Activated CD4-positive, alpha-beta T cell treated with anti-CD3 and anti-CD28 coated beads, Interleukin-2, amount 50 U/mL, for 24 hours (primary cell): ENCODE measurements around the gene ZNF579.
"Not testable (repeated sequence)": the region's sequence is repeated elsewhere in the genome, so short reads cannot be mapped to it uniquely, and the experiment has no call there.

Experiments
- DNase-seq, 2 donors: peaks; one replicate each; pipeline ENCODE4 v3.0.0-alpha.2; 2020; ENCODE audit warnings: low read depth in 1 of 2, low spot score in 1 of 2

ZNF579 gene

DNA sequence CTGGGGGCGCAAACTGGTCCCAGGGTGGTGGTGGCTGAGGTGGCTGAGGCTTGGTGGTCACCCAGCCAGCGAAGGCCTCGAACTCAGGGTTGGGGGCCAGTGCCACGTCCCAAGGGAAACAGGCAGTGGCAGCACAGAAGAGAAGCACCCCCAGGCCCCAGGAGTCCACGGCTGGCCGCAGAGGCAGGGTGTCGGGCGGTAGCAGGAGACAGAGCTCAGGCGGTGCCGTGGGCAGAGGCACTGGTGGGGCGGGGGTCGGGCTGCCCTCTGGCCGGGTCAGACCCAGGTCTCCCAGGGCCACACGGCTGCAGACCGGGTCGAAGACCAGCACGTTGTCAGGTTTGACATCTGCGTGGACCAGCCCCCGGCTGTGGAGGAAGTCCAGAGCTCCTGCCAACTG, 39.6 kb downstream of the ZNF579 start:
- no peak for DNase-seq

DNA sequence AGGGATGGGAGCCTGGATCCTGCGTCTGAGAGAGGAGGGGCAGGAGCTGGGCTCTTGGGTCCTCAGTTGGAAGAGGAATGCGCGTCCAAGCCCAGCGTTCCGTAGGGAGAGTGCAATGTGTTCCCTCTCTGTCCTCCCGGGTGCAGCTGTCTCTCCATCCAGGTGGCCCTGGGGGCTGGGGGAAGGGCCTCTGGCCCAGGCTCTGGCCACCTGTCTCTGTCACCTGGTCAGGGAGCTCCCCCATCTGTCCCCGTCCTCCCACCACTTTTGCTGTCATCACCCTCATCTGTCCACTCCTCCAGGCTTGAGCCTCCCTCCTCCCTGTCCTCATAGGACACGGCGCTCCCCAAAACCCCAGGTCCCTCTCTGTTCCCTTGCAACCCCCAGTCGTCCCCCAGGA, 40.0 kb downstream of the ZNF579 start:
- no peak for DNase-seq

DNA sequence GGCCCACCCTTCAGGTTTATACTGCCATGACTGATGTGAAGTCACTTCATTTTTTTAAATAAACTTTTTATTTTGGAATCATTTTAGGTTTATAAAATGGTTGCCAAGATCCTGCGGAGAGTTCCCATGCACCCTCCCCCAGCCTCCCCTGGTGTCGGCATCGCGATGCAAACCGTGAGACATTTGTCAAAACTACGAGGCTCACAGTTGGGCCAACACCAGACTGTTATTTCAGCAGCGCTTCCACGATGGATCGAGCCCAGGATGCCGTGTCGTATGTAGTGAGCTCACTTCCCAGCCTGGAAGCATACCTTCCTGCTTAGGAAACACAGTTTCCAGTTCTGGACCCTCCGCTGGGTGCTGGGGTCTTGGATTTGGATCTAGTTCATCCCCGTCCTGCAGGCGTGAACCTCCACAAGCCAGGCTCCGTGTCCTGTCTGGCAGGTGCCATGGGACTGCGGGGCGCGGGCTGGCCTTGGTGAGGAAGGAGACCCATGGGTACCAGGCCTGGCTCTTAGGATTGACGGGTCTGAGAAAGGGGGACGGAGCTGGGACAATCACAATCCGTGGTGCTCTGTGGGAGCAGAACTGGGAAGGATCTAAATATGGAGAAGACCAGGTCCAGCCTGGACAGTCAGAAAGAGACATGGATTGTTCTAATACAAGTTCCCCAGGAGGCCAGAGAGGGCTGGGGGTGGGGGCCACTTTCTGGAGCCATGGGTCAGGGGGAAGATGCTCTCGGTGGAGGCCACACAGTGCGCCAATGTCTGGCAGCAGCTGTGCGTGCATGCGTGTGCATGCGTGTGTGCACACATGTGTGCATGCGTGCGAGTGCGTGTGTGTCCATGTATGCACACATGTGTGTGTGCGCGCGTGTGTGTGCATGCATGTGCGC, 41.3 kb downstream of the ZNF579 start:
- DNase-seq, result no peak

DNA sequence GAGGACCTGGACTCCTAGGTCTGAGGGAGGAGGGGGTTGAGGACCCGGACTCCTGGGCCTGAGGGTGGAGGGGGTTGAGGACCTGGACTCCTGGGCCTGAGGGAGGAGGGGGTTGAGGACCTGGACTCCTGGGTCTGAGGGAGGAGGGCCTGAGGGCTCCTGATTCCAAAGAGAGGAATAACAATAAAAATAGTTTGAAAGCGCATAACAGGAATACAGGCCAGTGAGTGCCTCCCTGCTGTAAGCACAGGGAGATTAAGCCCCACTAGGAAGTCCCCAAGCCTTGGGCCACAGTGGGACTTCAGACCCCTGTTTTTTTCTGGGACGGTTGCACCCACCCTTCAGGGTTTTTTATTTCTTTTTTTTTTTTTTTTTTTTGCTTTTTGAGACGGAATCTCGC, 42.5 kb downstream of the ZNF579 start:
- no peak for DNase-seq

DNA sequence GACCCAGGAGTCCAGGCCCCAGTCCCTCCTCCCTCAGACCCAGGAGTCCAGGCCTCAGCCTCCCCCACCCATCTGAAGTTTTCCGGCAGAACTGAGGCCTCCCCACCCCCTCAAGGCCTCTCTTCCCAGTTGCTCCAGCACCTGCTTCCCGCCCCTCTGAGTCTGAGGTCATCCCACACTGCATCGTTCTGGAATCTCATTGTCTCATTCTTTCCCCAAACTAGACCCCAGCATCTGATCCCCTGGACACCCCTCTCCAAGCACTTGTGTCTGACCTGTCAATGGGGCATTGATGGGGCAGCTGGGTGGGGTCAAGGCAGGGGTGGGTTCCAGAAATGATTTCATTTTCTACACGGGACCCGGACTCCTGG, 42.9 kb downstream of the ZNF579 start:
- no peak for DNase-seq

DNA sequence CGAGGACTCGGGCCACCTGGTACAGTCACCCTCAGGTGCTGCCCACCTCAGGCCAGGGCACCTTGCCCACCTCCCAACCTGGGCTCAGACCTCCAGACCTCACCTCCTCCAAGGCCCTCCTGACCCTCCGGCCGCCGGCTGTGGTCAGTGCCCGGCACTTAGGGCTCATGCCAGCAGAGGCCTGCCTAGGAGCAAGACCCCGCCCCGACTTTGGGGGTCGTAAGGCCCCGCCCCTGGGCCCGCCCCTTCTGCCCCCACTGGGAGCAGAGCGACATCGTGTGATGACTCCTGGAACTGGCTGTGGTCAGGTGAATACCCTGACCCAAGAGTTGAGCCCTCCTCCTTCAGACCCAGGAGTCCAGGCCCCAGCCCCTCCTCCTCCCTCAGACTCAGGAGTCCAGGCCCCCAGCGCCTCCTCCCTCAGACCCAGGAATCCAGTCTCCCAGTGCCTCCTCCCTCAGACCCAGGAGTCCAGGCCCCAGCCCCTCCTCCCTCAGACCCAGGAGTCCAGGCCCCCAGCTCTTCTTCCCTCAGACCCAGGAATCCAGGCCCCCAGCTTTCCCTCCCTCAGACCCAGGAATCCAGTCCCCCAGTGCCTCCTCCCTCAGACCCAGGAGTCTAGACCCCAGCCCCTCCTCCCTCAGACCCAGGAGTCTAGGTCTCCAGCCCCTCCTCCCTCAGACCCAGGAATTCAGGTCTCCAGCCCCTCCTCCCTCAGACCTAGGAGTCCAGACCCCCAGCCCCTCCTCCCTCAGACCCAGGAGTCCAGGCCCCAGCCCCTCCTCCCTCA, 43.5 kb downstream of the ZNF579 start, which contains the start of gene SBK2:
TSS of gene SBK2 (minus strand) at position 183 of the 790 bp plus-strand sequence. CDS start 839 bp downstream, outside the sequence.
- no peak for DNase-seq

DNA sequence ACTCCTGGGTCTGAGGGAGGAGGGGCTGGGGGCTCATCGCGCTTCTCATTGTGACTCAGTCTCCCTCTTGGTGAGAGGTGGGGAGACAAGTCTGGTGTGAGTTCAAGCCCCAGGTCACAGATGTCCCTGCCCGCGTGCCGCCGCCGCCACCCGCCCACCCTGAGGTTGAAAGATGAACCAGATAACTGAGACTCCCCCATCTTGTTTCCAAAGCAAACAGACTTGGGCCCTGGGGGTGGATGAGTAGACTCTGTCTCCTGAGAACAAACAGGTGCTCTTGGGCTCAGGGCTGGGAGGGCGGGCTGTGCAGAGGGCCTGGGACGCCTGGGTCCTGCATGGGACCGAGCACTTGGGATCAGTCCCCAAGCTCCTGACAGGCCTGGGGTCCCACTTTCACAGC, 44.3 kb downstream of the ZNF579 start:
- DNase-seq, result no peak

DNA sequence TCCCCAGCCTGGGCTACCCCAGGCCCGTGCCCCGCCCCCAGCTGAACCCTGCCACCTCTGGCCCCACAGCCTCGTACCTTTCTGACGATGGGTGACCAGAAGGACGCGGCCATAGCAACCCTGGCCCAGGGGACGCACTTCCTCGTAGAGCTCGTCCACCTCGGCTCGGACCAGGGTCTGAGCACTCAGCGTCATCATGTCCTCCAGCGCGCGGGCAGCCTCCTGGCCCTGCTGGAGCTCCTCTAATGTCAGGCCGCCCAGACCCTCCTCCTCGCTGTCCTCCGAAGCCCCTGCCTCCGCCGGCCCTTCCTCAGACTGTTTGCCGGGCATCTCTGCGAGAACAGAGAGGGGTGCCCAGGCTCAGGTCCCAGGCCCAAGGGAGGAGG, 44.7 kb downstream of the ZNF579 start:
- no peak for DNase-seq

DNA sequence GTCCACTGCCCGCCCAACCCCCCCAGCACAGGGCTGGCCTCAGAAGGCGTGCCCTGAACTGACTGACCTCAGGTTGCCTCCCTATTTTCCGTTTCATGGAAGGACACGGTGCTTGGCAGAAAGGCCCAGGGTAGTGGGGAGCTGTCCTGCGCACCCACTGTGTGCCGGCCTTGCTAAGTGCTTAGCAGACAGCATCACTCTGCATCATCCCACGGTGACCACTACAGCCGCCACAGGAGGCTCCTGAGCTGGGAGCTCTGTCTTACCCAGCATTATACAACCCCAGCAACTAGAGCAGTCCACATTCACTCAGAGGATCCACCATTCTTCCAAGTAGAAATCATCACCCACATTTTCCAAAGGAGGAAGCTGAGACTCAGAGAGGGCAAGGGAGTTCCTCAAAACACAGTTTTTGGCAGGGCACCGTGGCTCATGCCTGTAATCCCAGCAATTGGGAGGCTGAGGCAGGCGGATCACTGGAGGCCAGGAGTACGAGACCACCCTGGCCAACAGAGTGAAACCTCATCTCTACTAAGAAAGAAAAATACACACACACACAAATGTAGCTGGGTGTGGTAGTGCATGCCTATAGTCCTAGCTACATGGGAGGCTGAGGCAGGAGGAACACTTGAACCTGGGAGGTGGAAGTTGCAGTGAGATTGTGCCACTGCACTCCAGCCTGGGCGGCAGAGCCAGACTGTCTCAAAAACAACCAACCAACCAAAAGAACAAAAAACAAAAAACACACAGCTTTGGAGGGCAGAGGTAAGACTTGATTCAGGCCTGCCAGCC, 45.3 kb downstream of the ZNF579 start:
- no peak for DNase-seq

DNA sequence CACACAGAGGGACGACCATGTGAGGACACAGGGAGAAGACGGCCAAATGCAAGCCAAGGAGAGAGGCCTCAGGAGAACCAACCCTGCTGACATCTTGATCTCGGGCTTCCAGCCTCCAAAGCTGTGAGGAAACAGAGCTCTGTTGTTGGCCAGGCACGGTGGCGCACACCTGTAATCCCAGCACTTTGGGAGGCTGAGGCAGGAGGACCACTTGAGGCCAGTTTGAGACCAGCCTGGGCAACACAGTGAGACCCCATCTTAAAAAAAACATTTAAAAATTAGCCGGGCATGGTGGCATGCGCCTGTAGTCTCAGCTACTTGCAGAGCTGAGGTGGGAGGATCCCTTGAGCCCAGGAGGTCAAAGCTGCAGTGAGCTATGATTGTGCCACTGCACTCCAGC, 46.4 kb downstream of the ZNF579 start:
- not testable (repeated sequence) for DNase-seq

DNA sequence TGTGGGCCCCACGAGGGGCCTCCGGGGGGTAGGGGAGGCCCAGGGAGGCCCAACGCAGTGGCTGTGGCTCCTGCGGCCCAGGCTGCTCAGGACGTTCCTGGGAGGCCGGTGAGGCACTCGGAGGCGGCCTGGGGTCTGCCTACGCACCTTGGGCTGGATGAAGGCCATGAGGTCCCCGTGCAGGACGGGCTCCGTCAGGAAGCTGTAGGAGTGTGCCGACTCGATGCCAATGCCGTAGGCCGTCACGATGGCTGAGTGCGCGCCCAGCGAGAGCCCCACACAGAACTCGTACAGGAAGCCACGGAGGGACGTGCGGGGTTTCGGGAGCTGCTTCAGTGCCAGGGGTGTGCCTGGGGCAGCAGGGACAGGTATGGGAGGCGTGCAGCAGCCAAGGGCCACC, 49.7 kb downstream of the ZNF579 start:
- DNase-seq, result no peak

DNA sequence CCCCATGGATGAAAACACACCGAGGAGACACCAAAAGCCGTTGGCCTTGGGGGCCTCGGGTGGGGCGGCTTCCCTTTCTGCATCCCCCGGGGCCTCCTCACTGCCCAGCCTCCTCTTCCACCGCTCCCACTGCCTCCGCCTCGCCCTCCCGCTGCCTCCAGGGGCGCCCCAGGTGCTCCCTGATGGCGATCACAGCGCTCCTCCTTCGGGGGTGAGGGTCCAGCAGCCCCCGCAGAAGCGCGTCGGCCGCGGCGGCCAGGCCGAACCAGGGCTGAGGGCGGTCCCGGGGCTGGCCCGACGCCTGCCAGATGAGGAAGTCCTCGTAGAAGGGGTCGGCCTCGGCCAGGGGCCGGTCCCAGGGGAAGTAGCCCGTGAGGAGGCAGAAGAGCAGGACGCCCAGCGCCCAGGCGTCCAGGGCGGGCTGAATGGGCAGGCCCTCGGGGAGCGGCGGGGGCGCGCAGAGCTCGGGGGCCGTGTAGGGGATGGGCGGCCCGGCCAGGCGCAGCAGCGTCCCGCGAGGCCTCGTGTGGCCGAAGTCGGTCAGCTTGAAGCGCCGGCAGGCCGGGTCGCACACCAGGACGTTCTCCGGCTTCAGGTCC, 50.9 kb downstream of the ZNF579 start:
- no peak for DNase-seq

DNA sequence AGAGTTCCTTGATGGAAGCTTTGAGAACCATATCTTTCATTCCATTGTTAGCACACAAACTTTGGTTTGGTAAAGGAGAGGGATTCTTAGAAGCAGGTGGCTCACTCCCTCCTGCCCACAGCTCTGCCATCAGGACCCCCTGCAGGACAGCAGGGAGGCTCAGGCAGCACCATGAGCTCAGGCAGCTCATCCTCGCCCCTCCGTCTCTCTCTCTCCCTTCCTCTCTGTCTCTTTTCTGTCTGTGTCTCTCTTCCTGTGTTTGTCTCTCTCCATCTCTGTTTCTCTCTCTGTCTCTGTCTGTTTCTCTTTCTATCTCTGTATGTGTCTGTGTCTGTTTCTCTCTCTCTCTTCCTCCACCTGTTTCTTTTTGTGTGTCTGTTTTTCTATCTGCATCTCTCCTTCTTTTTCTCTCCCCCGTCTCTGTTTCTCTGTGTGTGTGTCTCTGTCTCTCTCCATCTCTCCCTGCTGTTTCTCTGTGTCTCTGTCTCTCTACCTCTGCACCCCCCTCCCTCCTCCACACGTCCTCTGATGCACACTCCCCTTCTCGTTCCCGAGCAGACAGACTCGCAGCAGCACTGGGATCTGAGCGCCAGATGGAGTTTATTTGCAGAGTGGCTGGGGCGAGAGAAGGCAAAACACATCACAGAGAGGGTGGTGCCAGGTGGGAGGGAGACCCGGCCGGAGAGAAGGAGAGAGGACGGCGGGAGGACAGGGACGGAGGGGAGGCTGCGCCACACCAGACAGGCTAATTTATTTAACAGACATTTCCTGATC, 52.4 kb downstream of the ZNF579 start:
- DNase-seq, result no peak

DNA sequence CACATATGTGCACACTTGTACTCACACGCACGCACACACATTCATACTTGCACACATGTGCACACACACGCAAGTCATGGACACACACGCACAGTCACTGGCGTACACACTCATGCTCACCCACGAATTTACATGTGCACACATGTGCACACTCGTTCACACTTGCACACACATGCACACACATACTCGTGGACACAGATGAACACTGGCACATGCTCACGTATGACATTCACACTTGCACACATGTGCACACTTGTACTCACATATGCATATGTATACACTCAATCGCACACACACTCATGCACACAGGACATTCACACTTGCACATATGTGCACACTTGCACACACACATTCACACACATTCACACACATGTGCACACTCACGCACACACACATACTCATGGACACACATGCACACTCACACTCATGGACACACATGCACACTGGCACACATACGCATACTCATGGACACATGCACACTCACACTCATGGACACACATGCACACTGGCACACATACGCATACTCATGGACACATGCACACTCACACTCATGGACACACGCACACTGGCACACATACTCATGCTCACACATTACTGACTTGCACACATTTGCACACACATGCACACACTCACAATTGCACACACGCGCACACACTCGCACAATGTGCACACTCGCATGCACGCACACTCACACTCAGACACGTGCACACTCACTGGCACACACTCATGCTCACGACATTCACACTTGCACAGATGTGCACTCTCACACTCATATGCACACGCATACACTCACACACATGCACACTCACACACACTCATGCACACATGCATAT, 53.2 kb downstream of the ZNF579 start:
- DNase-seq, result no peak
